HCT116 (cell line): ENCODE measurements around the gene FOXP1.

Experiments used
- CTCF ChIP-seq, 3 experiments: fragments of 200-600 bp in 1 of 3; sonication (generic) in 1 of 3; IDR thresholded peaks in 2 of 3; conservative IDR thresholded peaks in 1 of 3; 2 replicates each; pipeline ENCODE4 v1.5.1; 2012 to 2017; ENCODE audit warnings: low read depth in 2 of 3, low read length in 2 of 3, antibody characterized with exemption in 1 of 3, borderline replicate concordance in 1 of 3, control low read depth in 1 of 3, mild to moderate bottlenecking in 1 of 3, mixed read lengths in 1 of 3, mixed run types in 1 of 3, moderate library complexity in 1 of 3; ENCODE audit not compliant: insufficient read depth in 1 of 3
- POLR2A ChIP-seq: IDR thresholded peaks from 2 replicates; pipeline ENCODE4 v1.7.0; 2011; ENCODE audit warnings: borderline replicate concordance; ENCODE audit not compliant: insufficient read depth, insufficient read length; ENCODE audit errors: extremely low read depth
- SRF ChIP-seq: IDR thresholded peaks from 2 replicates; pipeline ENCODE4 v1.6.1; 2012; ENCODE audit warnings: low read depth

- TF ChIP-seq CTCF (IDR thresholded peaks at IDR 0.05 in 2 of 3, conservative IDR thresholded peaks at IDR 0.05 in 1 of 3; ENCODE audit: borderline replicate concordance in 1 of 3, insufficient read depth in 1 of 3, low read depth in 2 of 3, low read length in 2 of 3) (no peak), SRF (no peak), POLR2A (no peak)
These were observed 483.4 kb downstream of the FOXP1 start for GRCh38 chr3:71099997-71100719.
